ENCODE measurements around the gene PLCB1. TPM values are rescaled to one million over a fixed set of nuclear protein-coding genes. Genes with fewer than 3 reads are reported as not detected.

The PLCB1 gene
- total and polyA plus RNA-seq, 10 of the 15 experiments (the other 5 are each of a cell fraction or from before 2014, with no cell fraction given): 0.05 to 5.3 (median 0.17) TPM; not detected in 1

DNA sequence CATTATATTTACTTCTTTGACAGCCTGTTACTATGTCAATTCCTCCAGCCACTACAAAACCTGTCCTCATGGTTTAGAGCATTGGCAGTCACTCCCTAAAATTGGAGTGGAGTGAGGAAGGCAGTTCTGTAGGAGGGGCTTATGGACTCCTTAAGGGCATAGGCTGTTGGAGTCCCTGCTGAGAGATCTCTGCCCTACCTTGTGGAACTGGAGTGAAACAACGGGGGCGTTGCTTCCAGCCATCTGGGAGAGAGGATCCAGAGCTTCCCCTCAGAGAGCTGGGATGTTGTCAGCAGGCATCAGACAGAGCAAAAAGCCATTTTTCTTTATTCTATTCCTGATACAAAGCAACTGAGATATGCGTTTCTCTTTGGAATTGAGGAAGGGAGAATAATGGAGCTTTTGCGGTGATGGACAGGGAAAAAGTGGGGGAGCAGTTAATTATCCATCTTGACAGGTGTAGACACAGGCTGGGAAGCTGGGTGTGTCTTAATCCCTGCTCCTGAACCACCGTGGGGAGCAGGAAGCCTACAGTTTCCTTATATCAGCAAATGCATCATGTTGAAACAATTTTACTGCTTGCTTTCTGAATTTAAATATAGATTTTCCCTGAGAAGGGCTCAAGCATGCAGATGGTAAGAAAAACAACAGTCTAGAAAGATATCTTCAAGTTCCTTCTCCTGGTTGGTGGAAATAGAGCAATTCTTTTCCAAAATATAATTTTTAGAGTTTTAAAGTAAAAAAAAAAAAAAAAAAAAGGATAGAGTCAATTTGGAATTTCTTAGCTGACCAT is 402.5 kb downstream of the PLCB1 start:
- BruUV-seq (replicated peaks): no TSS peak
- in situ Hi-C loops (cut with MboI): no loop called here
- WGBS (ENCODE audit: insufficient coverage, insufficient replicate concordance, low lambda C conversion rate, missing lambda C conversion rate): 30% methylated on average over 5 of the region's 5 CpGs
- ChIA-PET CTCF (interaction anchor here (1.0 to 1.6 kb wide), 4 partner anchors 403 to 598 kb away, joined by 3 to 7 read pairs (median 4); partner anchors contain the start of gene PLCB1), RAD21 (ENCODE audit: unreplicated experiment) (interaction anchor here (0.6 kb wide), 1 partner anchor 173 kb away, joined by 3 read pairs; no protein-coding TSS in a partner anchor), SMC1A (ENCODE audit: uncharacterized antibody, unreplicated experiment) (interaction anchor here (1.5 kb wide), 1 partner anchor 35 kb away, joined by 3 read pairs; no protein-coding TSS in a partner anchor), POLR2A (no interaction called here)
- no peak overlapping the region for H3K9ac ChIP-seq (ENCODE audit: control insufficient read depth, insufficient read depth, low read length)
- no peaks in the 10 kb centered on the region for H3K4me1 ChIP-seq (ENCODE audit: control insufficient read depth, insufficient read depth, low read length)
- FAIRE-seq (no peak), ATAC-seq (no peak), DNase-seq (ENCODE audit: low read depth, low spot score) (no peak)
- no peaks in the 10 kb centered on the region for H4K20me1 ChIP-seq (ENCODE audit: control insufficient read depth, insufficient read depth)
- intact Hi-C loops (cut with micrococcal nuclease; ENCODE audit: unreplicated experiment): loop anchor here (2.0 to 5.0 kb wide), 3 partner anchors 188 to 487 kb away; partner anchors contain the start of gene PLCB1
- no peaks in the 10 kb centered on the region for H3K79me2 ChIP-seq (ENCODE audit: control insufficient read depth, insufficient read depth, low read length)
- no peak overlapping the region for H2AFZ ChIP-seq (ENCODE audit: control insufficient read depth, low read depth, low read length)
- no peaks in the 10 kb centered on the region; the same call in 2 of the 3 replicates for H3K9me3 ChIP-seq (replicated peaks; ENCODE audit: control insufficient read depth, insufficient read depth, low read length)
- H3K36me3 ChIP-seq (ENCODE audit: control insufficient read depth in 2 of 2, insufficient read depth in 2 of 2, low read length in 1 of 2): no peaks in the 10 kb centered on the region
- H3K27me3 ChIP-seq (replicated peaks in 1 of 2; ENCODE audit: control insufficient read depth in 2 of 2, insufficient read depth in 2 of 2, low read length in 1 of 2): no peaks in the 10 kb centered on the region
- no peak overlapping the region for H3K27ac ChIP-seq (ENCODE audit: control insufficient read depth, insufficient read depth)
- no peak overlapping the region for H3K4me2 ChIP-seq (ENCODE audit: control insufficient read depth, insufficient read depth)
- H3K4me3 ChIP-seq: no peak overlapping the region
- no peak for TF ChIP-seq PBX3 (IDR thresholded peaks at IDR 0.05; ENCODE audit: insufficient replicate concordance, low read depth, low read length)
- no peak for TF ChIP-seq RELA (IDR thresholded peaks at IDR 0.05; ENCODE audit: borderline replicate concordance, partially characterized antibody)
- TF ChIP-seq GABPA (IDR thresholded peaks at IDR 0.05; ENCODE audit: low read depth): no peak
- no peak for TF ChIP-seq CEBPZ (IDR thresholded peaks at IDR 0.05; ENCODE audit: low read depth, low read length)
- no peak for TF ChIP-seq CBFB (IDR thresholded peaks at IDR 0.05; ENCODE audit: low read depth)
- TF ChIP-seq, protein P1, sequence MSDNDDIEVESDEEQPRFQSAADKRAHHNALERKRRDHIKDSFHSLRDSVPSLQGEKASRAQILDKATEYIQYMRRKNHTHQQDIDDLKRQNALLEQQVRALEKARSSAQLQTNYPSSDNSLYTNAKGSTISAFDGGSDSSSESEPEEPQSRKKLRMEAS (IDR thresholded peaks at IDR 0.05; ENCODE audit: low read depth, low read length): no peak
- TF ChIP-seq, protein P2, sequence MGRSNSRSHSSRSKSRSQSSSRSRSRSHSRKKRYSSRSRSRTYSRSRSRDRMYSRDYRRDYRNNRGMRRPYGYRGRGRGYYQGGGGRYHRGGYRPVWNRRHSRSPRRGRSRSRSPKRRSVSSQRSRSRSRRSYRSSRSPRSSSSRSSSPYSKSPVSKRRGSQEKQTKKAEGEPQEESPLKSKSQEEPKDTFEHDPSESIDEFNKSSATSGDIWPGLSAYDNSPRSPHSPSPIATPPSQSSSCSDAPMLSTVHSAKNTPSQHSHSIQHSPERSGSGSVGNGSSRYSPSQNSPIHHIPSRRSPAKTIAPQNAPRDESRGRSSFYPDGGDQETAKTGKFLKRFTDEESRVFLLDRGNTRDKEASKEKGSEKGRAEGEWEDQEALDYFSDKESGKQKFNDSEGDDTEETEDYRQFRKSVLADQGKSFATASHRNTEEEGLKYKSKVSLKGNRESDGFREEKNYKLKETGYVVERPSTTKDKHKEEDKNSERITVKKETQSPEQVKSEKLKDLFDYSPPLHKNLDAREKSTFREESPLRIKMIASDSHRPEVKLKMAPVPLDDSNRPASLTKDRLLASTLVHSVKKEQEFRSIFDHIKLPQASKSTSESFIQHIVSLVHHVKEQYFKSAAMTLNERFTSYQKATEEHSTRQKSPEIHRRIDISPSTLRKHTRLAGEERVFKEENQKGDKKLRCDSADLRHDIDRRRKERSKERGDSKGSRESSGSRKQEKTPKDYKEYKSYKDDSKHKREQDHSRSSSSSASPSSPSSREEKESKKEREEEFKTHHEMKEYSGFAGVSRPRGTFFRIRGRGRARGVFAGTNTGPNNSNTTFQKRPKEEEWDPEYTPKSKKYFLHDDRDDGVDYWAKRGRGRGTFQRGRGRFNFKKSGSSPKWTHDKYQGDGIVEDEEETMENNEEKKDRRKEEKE (IDR thresholded peaks at IDR 0.05): no peak
- no peak for TF ChIP-seq MLLT1 (IDR thresholded peaks at IDR 0.05)
- TF ChIP-seq JUND (IDR thresholded peaks at IDR 0.05; ENCODE audit: low read depth, low read length): no peak
- TF ChIP-seq, protein P3, sequence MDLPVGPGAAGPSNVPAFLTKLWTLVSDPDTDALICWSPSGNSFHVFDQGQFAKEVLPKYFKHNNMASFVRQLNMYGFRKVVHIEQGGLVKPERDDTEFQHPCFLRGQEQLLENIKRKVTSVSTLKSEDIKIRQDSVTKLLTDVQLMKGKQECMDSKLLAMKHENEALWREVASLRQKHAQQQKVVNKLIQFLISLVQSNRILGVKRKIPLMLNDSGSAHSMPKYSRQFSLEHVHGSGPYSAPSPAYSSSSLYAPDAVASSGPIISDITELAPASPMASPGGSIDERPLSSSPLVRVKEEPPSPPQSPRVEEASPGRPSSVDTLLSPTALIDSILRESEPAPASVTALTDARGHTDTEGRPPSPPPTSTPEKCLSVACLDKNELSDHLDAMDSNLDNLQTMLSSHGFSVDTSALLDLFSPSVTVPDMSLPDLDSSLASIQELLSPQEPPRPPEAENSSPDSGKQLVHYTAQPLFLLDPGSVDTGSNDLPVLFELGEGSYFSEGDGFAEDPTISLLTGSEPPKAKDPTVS (IDR thresholded peaks at IDR 0.05; ENCODE audit: low read depth, low read length): no peak
- TF ChIP-seq POU2F2 (IDR thresholded peaks at IDR 0.05; ENCODE audit: borderline replicate concordance, low read depth, low read length): no peak
